ENCODE measurements around the gene MBNL2. TPM values are rescaled to one million over a fixed set of nuclear protein-coding genes. Genes with fewer than 3 reads are reported as not detected.
A peak's percentile ranks its signal among the peaks of the same experiment; 100 is the strongest.

Gene MBNL2
- total RNA-seq, 1 experiment from 2014 or later, result 0.85 TPM

DNA sequence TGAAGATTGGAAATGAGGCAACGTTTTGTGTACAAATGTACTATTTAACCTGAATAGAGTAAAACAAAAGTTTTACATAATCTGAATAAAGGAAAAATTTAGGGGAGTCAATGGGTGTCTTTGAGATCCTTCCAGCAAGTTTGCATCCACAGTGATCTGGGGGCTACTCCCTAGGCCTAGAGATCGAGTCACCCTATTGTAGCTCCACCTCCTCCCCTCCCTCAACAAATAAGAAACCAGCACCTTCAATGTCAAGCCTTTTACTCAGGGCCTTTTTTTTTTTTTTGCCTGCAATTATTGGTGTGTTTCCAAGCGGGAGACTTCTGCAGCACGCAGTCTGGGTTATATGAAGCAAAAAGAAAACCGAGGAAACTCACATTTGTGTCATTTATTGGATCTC lies 195.6 kb downstream of the MBNL2 start:
- Mint-ChIP-seq H3K4me3 (no peak overlapping the region), H3K27ac (no peak overlapping the region), H3K9me3 (no peaks in the 10 kb centered on the region), H3K27me3 (ENCODE audit: low read depth) (no peaks in the 10 kb centered on the region), H3K4me1 (peaks cover 22% of the 10 kb centered on the region), H3K36me3 (no peaks in the 10 kb centered on the region)
- no peak for DNase-seq (ENCODE audit: low spot score)
- CTCF ChIA-PET, result interaction anchor here (0.7 kb wide), 1 partner anchor 80 kb away, joined by 5 read pairs; no protein-coding TSS in a partner anchor
- peak; percentile 76 for ATAC-seq
- TF ChIP-seq PRRX2 (CRISPR knock-in tag; IDR thresholded peaks at IDR 0.05) (no peak), NR2C2 (CRISPR knock-in tag; IDR thresholded peaks at IDR 0.05) (no peak), CREB1 (CRISPR knock-in tag; IDR thresholded peaks at IDR 0.05) (no peak), ZNF416 (CRISPR knock-in tag; IDR thresholded peaks at IDR 0.05) (no peak), TEAD4 (CRISPR knock-in tag; IDR thresholded peaks at IDR 0.05) (no peak)
- TF ChIP-seq, protein P1, sequence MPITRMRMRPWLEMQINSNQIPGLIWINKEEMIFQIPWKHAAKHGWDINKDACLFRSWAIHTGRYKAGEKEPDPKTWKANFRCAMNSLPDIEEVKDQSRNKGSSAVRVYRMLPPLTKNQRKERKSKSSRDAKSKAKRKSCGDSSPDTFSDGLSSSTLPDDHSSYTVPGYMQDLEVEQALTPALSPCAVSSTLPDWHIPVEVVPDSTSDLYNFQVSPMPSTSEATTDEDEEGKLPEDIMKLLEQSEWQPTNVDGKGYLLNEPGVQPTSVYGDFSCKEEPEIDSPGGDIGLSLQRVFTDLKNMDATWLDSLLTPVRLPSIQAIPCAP (CRISPR knock-in tag; IDR thresholded peaks at IDR 0.05), result no peak
- TF ChIP-seq, protein P2, sequence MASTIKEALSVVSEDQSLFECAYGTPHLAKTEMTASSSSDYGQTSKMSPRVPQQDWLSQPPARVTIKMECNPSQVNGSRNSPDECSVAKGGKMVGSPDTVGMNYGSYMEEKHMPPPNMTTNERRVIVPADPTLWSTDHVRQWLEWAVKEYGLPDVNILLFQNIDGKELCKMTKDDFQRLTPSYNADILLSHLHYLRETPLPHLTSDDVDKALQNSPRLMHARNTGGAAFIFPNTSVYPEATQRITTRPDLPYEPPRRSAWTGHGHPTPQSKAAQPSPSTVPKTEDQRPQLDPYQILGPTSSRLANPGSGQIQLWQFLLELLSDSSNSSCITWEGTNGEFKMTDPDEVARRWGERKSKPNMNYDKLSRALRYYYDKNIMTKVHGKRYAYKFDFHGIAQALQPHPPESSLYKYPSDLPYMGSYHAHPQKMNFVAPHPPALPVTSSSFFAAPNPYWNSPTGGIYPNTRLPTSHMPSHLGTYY (CRISPR knock-in tag; IDR thresholded peaks at IDR 0.05), result no peak
- TF ChIP-seq, protein P3, sequence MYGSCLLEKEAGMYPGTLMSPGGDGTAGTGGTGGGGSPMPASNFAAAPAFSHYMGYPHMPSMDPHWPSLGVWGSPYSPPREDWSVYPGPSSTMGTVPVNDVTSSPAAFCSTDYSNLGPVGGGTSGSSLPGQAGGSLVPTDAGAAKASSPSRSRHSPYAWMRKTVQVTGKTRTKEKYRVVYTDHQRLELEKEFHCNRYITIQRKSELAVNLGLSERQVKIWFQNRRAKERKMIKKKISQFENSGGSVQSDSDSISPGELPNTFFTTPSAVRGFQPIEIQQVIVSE (CRISPR knock-in tag; IDR thresholded peaks at IDR 0.05; ENCODE audit: borderline replicate concordance), result no peak
- POLR2A ChIA-PET, result interaction anchor here (0.7 to 1.2 kb wide), 2 partner anchors 15 to 44 kb away, joined by 3 to 4 read pairs; no protein-coding TSS in a partner anchor

DNA sequence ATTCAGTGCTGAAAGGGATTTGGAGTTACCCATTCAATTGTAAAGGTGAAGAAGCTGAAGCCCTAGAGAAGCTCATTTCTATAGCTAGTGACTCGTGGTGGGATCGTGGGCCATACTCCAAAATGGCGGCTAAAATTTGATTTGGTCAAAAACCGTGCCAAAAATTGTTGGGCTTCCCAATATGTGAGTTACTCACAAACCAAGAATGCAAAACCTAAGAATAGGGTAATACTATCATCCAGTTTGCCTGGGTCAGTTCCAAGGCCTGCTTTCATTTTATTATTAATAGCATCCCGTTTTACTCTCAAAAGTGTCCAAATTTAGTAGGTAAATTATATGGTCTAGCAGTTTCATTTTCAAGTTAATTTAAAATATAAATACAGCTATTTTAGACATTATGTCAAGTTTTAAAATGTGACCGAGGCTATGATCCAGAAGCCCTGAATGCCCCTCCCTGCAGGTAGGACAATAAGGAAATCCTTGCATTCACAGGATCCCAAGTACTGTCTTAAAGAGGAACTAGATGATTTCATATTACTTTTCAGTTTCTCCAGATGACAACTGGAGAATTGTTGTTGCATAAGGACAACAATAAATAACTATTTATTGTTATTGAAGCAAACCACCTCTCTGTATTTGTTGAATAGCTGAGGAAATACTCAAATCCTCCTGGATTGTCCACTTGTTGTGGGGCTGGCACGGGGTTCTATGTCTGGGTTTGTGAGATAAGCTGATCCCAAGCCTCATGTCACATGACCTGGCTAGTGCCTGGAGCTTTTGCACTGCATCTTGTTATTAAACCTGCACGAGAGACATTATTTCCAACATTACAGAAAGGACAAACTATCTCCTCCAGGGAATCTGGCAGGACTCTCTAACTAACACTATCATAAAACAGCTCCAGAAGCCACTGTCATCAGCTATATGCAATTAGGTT lies 200.3 kb downstream of the MBNL2 start:
- ChIA-PET POLR2A (interaction anchor here (1.1 kb wide), 1 partner anchor 11 kb away, joined by 3 read pairs; no protein-coding TSS in a partner anchor), CTCF (no interaction called here)
- no peaks in the 10 kb centered on the region for H3K27me3 Mint-ChIP-seq (ENCODE audit: low read depth)
- TF ChIP-seq NR3C1 (CRISPR knock-in tag; conservative IDR thresholded peaks at IDR 0.05; ENCODE audit: low read depth), result no peak
- no peak for TF ChIP-seq KAT7 (CRISPR knock-in tag; IDR thresholded peaks at IDR 0.05; ENCODE audit: borderline replicate concordance)
- TF ChIP-seq CREB1 (CRISPR knock-in tag; IDR thresholded peaks at IDR 0.05), result no peak
- TF ChIP-seq, protein P4, sequence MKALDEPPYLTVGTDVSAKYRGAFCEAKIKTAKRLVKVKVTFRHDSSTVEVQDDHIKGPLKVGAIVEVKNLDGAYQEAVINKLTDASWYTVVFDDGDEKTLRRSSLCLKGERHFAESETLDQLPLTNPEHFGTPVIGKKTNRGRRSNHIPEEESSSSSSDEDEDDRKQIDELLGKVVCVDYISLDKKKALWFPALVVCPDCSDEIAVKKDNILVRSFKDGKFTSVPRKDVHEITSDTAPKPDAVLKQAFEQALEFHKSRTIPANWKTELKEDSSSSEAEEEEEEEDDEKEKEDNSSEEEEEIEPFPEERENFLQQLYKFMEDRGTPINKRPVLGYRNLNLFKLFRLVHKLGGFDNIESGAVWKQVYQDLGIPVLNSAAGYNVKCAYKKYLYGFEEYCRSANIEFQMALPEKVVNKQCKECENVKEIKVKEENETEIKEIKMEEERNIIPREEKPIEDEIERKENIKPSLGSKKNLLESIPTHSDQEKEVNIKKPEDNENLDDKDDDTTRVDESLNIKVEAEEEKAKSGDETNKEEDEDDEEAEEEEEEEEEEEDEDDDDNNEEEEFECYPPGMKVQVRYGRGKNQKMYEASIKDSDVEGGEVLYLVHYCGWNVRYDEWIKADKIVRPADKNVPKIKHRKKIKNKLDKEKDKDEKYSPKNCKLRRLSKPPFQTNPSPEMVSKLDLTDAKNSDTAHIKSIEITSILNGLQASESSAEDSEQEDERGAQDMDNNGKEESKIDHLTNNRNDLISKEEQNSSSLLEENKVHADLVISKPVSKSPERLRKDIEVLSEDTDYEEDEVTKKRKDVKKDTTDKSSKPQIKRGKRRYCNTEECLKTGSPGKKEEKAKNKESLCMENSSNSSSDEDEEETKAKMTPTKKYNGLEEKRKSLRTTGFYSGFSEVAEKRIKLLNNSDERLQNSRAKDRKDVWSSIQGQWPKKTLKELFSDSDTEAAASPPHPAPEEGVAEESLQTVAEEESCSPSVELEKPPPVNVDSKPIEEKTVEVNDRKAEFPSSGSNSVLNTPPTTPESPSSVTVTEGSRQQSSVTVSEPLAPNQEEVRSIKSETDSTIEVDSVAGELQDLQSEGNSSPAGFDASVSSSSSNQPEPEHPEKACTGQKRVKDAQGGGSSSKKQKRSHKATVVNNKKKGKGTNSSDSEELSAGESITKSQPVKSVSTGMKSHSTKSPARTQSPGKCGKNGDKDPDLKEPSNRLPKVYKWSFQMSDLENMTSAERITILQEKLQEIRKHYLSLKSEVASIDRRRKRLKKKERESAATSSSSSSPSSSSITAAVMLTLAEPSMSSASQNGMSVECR (CRISPR knock-in tag; IDR thresholded peaks at IDR 0.05; ENCODE audit: borderline replicate concordance), result no peak
- TF ChIP-seq ETV6 (CRISPR knock-in tag; IDR thresholded peaks at IDR 0.05), result no peak
- TF ChIP-seq RELA (CRISPR knock-in tag; IDR thresholded peaks at IDR 0.05; ENCODE audit: borderline replicate concordance), result no peak
- TF ChIP-seq NFYB (CRISPR knock-in tag; conservative IDR thresholded peaks at IDR 0.05; ENCODE audit: low read depth), result no peak
- no peak for TF ChIP-seq ZNF317 (CRISPR knock-in tag; IDR thresholded peaks at IDR 0.05; ENCODE audit: borderline replicate concordance, low read depth)
- no peak for TF ChIP-seq ZNF416 (CRISPR knock-in tag; IDR thresholded peaks at IDR 0.05)
- TF ChIP-seq ZNF219 (CRISPR knock-in tag; IDR thresholded peaks at IDR 0.05; ENCODE audit: borderline replicate concordance), result no peak
- TF ChIP-seq, protein P3 (CRISPR knock-in tag; IDR thresholded peaks at IDR 0.05; ENCODE audit: borderline replicate concordance), result no peak
- TF ChIP-seq, protein P5, sequence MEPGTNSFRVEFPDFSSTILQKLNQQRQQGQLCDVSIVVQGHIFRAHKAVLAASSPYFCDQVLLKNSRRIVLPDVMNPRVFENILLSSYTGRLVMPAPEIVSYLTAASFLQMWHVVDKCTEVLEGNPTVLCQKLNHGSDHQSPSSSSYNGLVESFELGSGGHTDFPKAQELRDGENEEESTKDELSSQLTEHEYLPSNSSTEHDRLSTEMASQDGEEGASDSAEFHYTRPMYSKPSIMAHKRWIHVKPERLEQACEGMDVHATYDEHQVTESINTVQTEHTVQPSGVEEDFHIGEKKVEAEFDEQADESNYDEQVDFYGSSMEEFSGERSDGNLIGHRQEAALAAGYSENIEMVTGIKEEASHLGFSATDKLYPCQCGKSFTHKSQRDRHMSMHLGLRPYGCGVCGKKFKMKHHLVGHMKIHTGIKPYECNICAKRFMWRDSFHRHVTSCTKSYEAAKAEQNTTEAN (CRISPR knock-in tag; IDR thresholded peaks at IDR 0.05), result no peak
- no peak for TF ChIP-seq TEAD4 (CRISPR knock-in tag; IDR thresholded peaks at IDR 0.05)
- no peak for TF ChIP-seq ZNF423 (CRISPR knock-in tag; IDR thresholded peaks at IDR 0.05)
- H3K36me3 Mint-ChIP-seq, result no peaks in the 10 kb centered on the region
- H3K4me1 Mint-ChIP-seq, result peaks cover 10% of the 10 kb centered on the region
- H3K4me3 Mint-ChIP-seq, result no peak overlapping the region
- H3K9me3 Mint-ChIP-seq, result peaks cover 3% of the 10 kb centered on the region; the same call in 1 of the 2 replicates
- no peak overlapping the region for H3K27ac Mint-ChIP-seq
- DNase-seq (ENCODE audit: low spot score), result no peak
- ATAC-seq, result no peak
